DOHH2 (cell line): Measurements from ENCODE around the gene GSK3B.

Experiments
- H3F3A ChIP-seq: fragments of 200-600 bp; sonication (generic), shearing (Covaris generic); 2 replicates; pipeline ENCODE4 v1.6.0; 2016; ENCODE audit warnings: antibody characterized with exemption, mild to moderate bottlenecking; ENCODE audit not compliant: control insufficient read depth, insufficient read depth
- H3K27ac ChIP-seq: fragments of 200-600 bp; sonication (generic); 2 replicates; pipeline ENCODE4 v1.5.1; 2014; ENCODE audit warnings: low read depth, mild to moderate bottlenecking, low read length, moderate library complexity
- H3K27me3 ChIP-seq: fragments of 200-600 bp; sonication (generic); 2 replicates; pipeline ENCODE4 v1.6.1; 2014; ENCODE audit warnings: mild to moderate bottlenecking, low read length, mixed read lengths; ENCODE audit not compliant: control insufficient read depth
- H3K36me3 ChIP-seq: fragments of 200-600 bp; sonication (generic); 2 replicates; pipeline ENCODE4 v1.6.1; 2014; ENCODE audit warnings: mild to moderate bottlenecking, low read length, moderate library complexity, mixed read lengths; ENCODE audit not compliant: control insufficient read depth
- H3K4me1 ChIP-seq: fragments of 200-600 bp; sonication (generic); 2 replicates; pipeline ENCODE4 v1.6.1; 2014; ENCODE audit warnings: mild to moderate bottlenecking, low read length, mixed read lengths; ENCODE audit not compliant: control insufficient read depth
- H3K4me2 ChIP-seq: fragments of 200-600 bp; sonication (generic); 2 replicates; pipeline ENCODE4 v1.6.0; 2014; ENCODE audit warnings: mild to moderate bottlenecking, low read length, moderate library complexity
- H3K4me3 ChIP-seq: fragments of 200-600 bp; sonication (generic); 2 replicates; pipeline ENCODE4 v1.5.1; 2014; ENCODE audit warnings: mild to moderate bottlenecking, low read length, mixed read lengths
- H3K79me2 ChIP-seq: fragments of 200-600 bp; sonication (generic); 2 replicates; pipeline ENCODE4 v1.6.1; 2014; ENCODE audit warnings: mild to moderate bottlenecking, low read length, mixed read lengths; ENCODE audit not compliant: control insufficient read depth
- H3K9me2 ChIP-seq: fragments of 200-600 bp; sonication (generic); replicated peaks from 2 replicates; pipeline ENCODE4 v1.6.1; 2014; ENCODE audit warnings: mild to moderate bottlenecking, low read length, mixed read lengths; ENCODE audit not compliant: control insufficient read depth
- H3K9me3 ChIP-seq: fragments of 200-600 bp; sonication (generic); 2 replicates; pipeline ENCODE4 v1.6.1; 2014; ENCODE audit warnings: antibody characterized with exemption, low read length, mixed read lengths; ENCODE audit not compliant: control insufficient read depth, insufficient read depth
- H4K20me1 ChIP-seq: fragments of 200-600 bp; sonication (generic); 2 replicates; pipeline ENCODE4 v1.6.0; 2014; ENCODE audit warnings: low read depth, mild to moderate bottlenecking, antibody characterized with exemption, low read length, moderate library complexity; ENCODE audit not compliant: control insufficient read depth, insufficient read depth
- CTCF ChIP-seq: fragments of 200-600 bp; sonication (generic); IDR thresholded peaks from one replicate; pipeline ENCODE4 v1.5.1; 2014; ENCODE audit warnings: antibody characterized with exemption, mild to moderate bottlenecking, low read depth, low read length; ENCODE audit not compliant: poor library complexity, severe bottlenecking
- EZH2phosphoT487 ChIP-seq: fragments of 200-600 bp; sonication (generic); IDR thresholded peaks from 2 replicates; pipeline ENCODE4 v1.6.1; 2017; ENCODE audit warnings: borderline replicate concordance, mild to moderate bottlenecking, antibody characterized with exemption, low read length, moderate library complexity, mixed read lengths

GSK3B gene

GRCh38 chr3:119901148-119901547 lies 193.1 kb downstream of the GSK3B start:
- Histone ChIP-seq H3K4me1 (no peaks in the 10 kb centered on the region), H3K9me2 (no peaks in the 10 kb centered on the region), H3F3A (no peaks in the 10 kb centered on the region), H3K27ac (no peak overlapping the region), H3K4me2 (no peak overlapping the region), H3K27me3 (no peaks in the 10 kb centered on the region), H3K36me3 (peaks cover 24% of the 10 kb centered on the region), H3K4me3 (no peak overlapping the region), H3K9me3 (no peaks in the 10 kb centered on the region), H4K20me1 (no peaks in the 10 kb centered on the region), H3K79me2 (no peaks in the 10 kb centered on the region)
- TF ChIP-seq EZH2phosphoT487 = no peak
- TF ChIP-seq CTCF = no peak

- Histone ChIP-seq H3K79me2 (no peaks in the 10 kb centered on the region), H3K27me3 (no peaks in the 10 kb centered on the region), H3K9me2 (no peaks in the 10 kb centered on the region), H3K4me3 (no peak overlapping the region), H3K9me3 (no peaks in the 10 kb centered on the region), H3K4me1 (no peaks in the 10 kb centered on the region), H3K4me2 (no peak overlapping the region), H3F3A (peaks cover under 1% of the 10 kb centered on the region), H4K20me1 (no peaks in the 10 kb centered on the region), H3K27ac (no peak overlapping the region), H3K36me3 (peaks cover 11% of the 10 kb centered on the region)
- no peak for TF ChIP-seq EZH2phosphoT487
- TF ChIP-seq CTCF = no peak
These were observed 195.1 kb downstream of the GSK3B start for GRCh38 chr3:119899192-119899511.

- H3K4me3 ChIP-seq = no peak overlapping the region
- peaks cover 3% of the 10 kb centered on the region for H3F3A ChIP-seq
- H3K79me2 ChIP-seq = no peaks in the 10 kb centered on the region
- peaks cover 9% of the 10 kb centered on the region for H3K36me3 ChIP-seq
- no peak overlapping the region for H3K27ac ChIP-seq
- H3K9me3 ChIP-seq = no peaks in the 10 kb centered on the region
- no peaks in the 10 kb centered on the region for H4K20me1 ChIP-seq
- no peak overlapping the region for H3K4me2 ChIP-seq
- H3K27me3 ChIP-seq = no peaks in the 10 kb centered on the region
- H3K9me2 ChIP-seq = no peaks in the 10 kb centered on the region
- no peaks in the 10 kb centered on the region for H3K4me1 ChIP-seq
- TF ChIP-seq CTCF (no peak), EZH2phosphoT487 (no peak)
These were observed 195.6 kb downstream of the GSK3B start for GRCh38 chr3:119898478-119899191.
